ENCODE results near the gene FITM2.
A peak's percentile ranks its signal among the peaks of the same experiment; 100 is the strongest.

The FITM2 gene

DNA sequence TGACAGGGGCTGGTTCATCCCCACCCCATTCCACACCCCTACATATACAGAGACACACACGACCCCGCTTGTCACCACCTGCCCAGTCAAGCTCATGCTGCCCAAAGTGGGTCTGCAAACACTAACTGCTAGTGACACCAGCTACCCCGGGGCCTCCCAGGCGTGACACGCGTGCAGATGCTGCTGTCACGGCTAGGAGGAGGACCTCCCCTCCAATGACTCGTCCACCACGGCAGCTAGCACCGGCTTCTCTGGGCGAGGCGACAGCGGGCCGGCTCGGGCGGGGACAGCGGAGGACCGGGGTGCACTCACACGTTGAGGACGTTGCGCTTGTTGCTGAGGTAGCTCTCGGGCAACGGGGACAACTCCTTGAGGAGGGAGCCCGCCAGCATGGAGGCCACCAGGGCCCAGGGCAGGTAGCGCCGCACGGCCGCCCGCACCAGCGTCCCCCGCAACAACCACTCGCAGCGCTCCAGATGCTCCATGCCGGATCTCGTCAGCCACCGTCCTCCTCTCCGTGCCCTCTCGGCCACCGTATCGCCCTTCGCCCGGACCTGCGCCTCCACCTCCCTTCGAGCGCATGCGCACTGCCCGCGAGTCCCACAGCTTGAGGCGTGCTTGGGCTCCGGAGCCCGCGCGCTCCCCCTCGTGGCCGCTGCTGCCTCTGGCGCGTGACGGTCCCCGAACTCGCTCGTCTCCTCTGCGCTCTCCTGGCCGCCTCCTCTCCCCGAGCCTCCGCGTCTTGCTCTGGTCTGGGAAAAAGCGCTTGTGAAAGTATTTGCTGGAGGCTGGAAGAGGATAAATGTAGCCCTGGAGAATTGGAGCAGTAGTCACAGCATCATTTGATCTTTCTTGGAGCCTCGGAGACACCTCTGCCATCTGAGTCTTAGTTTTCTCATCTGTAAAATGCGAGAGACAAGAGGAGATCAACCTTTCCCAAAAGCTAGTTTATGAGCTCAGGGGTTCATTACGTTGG, at the start of gene FITM2 (continued):
- TF ChIP-seq, protein P1, sequence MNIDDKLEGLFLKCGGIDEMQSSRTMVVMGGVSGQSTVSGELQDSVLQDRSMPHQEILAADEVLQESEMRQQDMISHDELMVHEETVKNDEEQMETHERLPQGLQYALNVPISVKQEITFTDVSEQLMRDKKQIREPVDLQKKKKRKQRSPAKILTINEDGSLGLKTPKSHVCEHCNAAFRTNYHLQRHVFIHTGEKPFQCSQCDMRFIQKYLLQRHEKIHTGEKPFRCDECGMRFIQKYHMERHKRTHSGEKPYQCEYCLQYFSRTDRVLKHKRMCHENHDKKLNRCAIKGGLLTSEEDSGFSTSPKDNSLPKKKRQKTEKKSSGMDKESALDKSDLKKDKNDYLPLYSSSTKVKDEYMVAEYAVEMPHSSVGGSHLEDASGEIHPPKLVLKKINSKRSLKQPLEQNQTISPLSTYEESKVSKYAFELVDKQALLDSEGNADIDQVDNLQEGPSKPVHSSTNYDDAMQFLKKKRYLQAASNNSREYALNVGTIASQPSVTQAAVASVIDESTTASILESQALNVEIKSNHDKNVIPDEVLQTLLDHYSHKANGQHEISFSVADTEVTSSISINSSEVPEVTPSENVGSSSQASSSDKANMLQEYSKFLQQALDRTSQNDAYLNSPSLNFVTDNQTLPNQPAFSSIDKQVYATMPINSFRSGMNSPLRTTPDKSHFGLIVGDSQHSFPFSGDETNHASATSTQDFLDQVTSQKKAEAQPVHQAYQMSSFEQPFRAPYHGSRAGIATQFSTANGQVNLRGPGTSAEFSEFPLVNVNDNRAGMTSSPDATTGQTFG (tag by site-specific recombination; IDR thresholded peaks at IDR 0.05; ENCODE audit: borderline replicate concordance), result no peak
- TF ChIP-seq, protein P2, sequence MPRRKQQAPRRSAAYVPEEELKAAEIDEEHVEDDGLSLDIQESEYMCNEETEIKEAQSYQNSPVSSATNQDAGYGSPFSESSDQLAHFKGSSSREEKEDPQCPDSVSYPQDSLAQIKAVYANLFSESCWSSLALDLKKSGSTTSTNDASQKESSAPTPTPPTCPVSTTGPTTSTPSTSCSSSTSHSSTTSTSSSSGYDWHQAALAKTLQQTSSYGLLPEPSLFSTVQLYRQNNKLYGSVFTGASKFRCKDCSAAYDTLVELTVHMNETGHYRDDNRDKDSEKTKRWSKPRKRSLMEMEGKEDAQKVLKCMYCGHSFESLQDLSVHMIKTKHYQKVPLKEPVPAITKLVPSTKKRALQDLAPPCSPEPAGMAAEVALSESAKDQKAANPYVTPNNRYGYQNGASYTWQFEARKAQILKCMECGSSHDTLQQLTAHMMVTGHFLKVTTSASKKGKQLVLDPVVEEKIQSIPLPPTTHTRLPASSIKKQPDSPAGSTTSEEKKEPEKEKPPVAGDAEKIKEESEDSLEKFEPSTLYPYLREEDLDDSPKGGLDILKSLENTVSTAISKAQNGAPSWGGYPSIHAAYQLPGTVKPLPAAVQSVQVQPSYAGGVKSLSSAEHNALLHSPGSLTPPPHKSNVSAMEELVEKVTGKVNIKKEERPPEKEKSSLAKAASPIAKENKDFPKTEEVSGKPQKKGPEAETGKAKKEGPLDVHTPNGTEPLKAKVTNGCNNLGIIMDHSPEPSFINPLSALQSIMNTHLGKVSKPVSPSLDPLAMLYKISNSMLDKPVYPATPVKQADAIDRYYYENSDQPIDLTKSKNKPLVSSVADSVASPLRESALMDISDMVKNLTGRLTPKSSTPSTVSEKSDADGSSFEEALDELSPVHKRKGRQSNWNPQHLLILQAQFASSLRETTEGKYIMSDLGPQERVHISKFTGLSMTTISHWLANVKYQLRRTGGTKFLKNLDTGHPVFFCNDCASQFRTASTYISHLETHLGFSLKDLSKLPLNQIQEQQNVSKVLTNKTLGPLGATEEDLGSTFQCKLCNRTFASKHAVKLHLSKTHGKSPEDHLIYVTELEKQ (tag by site-specific recombination; IDR thresholded peaks at IDR 0.05; ENCODE audit: borderline replicate concordance), result peak; percentile 64; the same call in 1 of the 2 replicates
- no peak for TF ChIP-seq ZNF677 (tag by site-specific recombination; IDR thresholded peaks at IDR 0.05)
- TF ChIP-seq, protein P3, sequence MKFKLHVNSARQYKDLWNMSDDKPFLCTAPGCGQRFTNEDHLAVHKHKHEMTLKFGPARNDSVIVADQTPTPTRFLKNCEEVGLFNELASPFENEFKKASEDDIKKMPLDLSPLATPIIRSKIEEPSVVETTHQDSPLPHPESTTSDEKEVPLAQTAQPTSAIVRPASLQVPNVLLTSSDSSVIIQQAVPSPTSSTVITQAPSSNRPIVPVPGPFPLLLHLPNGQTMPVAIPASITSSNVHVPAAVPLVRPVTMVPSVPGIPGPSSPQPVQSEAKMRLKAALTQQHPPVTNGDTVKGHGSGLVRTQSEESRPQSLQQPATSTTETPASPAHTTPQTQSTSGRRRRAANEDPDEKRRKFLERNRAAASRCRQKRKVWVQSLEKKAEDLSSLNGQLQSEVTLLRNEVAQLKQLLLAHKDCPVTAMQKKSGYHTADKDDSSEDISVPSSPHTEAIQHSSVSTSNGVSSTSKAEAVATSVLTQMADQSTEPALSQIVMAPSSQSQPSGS (tag by site-specific recombination; IDR thresholded peaks at IDR 0.05; ENCODE audit: low read depth), result no peak
- no peak for TF ChIP-seq ZNF768 (tag by site-specific recombination; IDR thresholded peaks at IDR 0.05)
- no peak for TF ChIP-seq REPIN1 (tag by site-specific recombination; IDR thresholded peaks at IDR 0.05; ENCODE audit: low read depth)
- no peak for TF ChIP-seq ZNF350 (tag by site-specific recombination; IDR thresholded peaks at IDR 0.05)
- TF ChIP-seq MYNN (tag by site-specific recombination; IDR thresholded peaks at IDR 0.05; ENCODE audit: borderline replicate concordance), result no peak
- TF ChIP-seq SALL2 (tag by site-specific recombination; IDR thresholded peaks at IDR 0.05; ENCODE audit: borderline replicate concordance), result no peak
- TF ChIP-seq, protein P4, sequence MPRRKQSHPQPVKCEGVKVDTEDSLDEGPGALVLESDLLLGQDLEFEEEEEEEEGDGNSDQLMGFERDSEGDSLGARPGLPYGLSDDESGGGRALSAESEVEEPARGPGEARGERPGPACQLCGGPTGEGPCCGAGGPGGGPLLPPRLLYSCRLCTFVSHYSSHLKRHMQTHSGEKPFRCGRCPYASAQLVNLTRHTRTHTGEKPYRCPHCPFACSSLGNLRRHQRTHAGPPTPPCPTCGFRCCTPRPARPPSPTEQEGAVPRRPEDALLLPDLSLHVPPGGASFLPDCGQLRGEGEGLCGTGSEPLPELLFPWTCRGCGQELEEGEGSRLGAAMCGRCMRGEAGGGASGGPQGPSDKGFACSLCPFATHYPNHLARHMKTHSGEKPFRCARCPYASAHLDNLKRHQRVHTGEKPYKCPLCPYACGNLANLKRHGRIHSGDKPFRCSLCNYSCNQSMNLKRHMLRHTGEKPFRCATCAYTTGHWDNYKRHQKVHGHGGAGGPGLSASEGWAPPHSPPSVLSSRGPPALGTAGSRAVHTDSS (tag by site-specific recombination; IDR thresholded peaks at IDR 0.05), result no peak
- no peak for TF ChIP-seq ZNF248 (tag by site-specific recombination; IDR thresholded peaks at IDR 0.05)
- peak; percentile 23; the same call in 1 of the 2 replicates for TF ChIP-seq ZNF10 (tag by site-specific recombination; IDR thresholded peaks at IDR 0.05)
- TF ChIP-seq, protein P5, sequence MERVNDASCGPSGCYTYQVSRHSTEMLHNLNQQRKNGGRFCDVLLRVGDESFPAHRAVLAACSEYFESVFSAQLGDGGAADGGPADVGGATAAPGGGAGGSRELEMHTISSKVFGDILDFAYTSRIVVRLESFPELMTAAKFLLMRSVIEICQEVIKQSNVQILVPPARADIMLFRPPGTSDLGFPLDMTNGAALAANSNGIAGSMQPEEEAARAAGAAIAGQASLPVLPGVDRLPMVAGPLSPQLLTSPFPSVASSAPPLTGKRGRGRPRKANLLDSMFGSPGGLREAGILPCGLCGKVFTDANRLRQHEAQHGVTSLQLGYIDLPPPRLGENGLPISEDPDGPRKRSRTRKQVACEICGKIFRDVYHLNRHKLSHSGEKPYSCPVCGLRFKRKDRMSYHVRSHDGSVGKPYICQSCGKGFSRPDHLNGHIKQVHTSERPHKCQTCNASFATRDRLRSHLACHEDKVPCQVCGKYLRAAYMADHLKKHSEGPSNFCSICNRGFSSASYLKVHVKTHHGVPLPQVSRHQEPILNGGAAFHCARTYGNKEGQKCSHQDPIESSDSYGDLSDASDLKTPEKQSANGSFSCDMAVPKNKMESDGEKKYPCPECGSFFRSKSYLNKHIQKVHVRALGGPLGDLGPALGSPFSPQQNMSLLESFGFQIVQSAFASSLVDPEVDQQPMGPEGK (tag by site-specific recombination; IDR thresholded peaks at IDR 0.05), result no peak
- peak; percentile 55 for TF ChIP-seq WT1 (tag by site-specific recombination; IDR thresholded peaks at IDR 0.05)
- TF ChIP-seq ZNF623 (tag by site-specific recombination; IDR thresholded peaks at IDR 0.05), result no peak
- no peak; the same call in 1 of the 2 replicates for TF ChIP-seq HOXD13 (CRISPR knock-in tag; IDR thresholded peaks at IDR 0.05; ENCODE audit: borderline replicate concordance)
- no peak for TF ChIP-seq ZNF404 (tag by site-specific recombination; IDR thresholded peaks at IDR 0.05)
- TF ChIP-seq, protein P6, sequence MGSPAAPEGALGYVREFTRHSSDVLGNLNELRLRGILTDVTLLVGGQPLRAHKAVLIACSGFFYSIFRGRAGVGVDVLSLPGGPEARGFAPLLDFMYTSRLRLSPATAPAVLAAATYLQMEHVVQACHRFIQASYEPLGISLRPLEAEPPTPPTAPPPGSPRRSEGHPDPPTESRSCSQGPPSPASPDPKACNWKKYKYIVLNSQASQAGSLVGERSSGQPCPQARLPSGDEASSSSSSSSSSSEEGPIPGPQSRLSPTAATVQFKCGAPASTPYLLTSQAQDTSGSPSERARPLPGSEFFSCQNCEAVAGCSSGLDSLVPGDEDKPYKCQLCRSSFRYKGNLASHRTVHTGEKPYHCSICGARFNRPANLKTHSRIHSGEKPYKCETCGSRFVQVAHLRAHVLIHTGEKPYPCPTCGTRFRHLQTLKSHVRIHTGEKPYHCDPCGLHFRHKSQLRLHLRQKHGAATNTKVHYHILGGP (tag by site-specific recombination; IDR thresholded peaks at IDR 0.05), result no peak
- TF ChIP-seq ZNF48 (tag by site-specific recombination; IDR thresholded peaks at IDR 0.05), result no peak
- TF ChIP-seq, protein P7, sequence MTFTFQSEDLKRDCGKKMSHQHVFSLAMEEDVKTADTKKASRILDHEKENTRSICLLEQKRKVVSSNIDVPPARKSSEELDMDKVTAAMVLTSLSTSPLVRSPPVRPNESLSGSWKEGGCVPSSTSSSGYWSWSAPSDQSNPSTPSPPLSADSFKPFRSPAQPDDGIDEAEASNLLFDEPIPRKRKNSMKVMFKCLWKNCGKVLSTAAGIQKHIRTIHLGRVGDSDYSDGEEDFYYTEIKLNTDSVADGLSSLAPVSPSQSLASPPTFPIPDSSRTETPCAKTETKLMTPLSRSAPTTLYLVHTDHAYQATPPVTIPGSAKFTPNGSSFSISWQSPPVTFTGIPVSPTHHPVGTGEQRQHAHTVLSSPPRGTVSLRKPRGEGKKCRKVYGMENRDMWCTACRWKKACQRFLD (tag by site-specific recombination; IDR thresholded peaks at IDR 0.05), result 0 out of 2 replicates have a peak, but pooled peaks have one; percentile 53
- TF ChIP-seq, protein P8, sequence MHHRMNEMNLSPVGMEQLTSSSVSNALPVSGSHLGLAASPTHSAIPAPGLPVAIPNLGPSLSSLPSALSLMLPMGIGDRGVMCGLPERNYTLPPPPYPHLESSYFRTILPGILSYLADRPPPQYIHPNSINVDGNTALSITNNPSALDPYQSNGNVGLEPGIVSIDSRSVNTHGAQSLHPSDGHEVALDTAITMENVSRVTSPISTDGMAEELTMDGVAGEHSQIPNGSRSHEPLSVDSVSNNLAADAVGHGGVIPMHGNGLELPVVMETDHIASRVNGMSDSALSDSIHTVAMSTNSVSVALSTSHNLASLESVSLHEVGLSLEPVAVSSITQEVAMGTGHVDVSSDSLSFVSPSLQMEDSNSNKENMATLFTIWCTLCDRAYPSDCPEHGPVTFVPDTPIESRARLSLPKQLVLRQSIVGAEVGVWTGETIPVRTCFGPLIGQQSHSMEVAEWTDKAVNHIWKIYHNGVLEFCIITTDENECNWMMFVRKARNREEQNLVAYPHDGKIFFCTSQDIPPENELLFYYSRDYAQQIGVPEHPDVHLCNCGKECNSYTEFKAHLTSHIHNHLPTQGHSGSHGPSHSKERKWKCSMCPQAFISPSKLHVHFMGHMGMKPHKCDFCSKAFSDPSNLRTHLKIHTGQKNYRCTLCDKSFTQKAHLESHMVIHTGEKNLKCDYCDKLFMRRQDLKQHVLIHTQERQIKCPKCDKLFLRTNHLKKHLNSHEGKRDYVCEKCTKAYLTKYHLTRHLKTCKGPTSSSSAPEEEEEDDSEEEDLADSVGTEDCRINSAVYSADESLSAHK (tag by site-specific recombination; IDR thresholded peaks at IDR 0.05), result no peak
